Nephron (organoid): ENCODE results near the gene HMHB1.

Experiments used
- H3K27ac Mint-ChIP-seq, 3 experiments: 2 replicates each; pipeline ENCODE4 v1.8.0; 2020; ENCODE audit warnings: mixed read lengths in 3 of 3, mild to moderate bottlenecking in 2 of 3, moderate library complexity in 1 of 3
- H3K27me3 Mint-ChIP-seq: 2 replicates; pipeline ENCODE4 v1.8.0; 2021; ENCODE audit warnings: low read depth, mild to moderate bottlenecking, moderate library complexity, mixed read lengths
- H3K36me3 Mint-ChIP-seq: 2 replicates; pipeline ENCODE4 v1.8.0; 2020; ENCODE audit warnings: low read depth, mixed read lengths
- H3K4me1 Mint-ChIP-seq: 2 replicates; pipeline ENCODE4 v1.8.0; 2020; ENCODE audit warnings: mixed read lengths
- H3K4me3 Mint-ChIP-seq, 3 experiments: 2 replicates each; pipeline ENCODE4 v1.8.0; 2020; ENCODE audit warnings: mild to moderate bottlenecking in 3 of 3, mixed read lengths in 3 of 3, moderate library complexity in 2 of 3
- H3K9me3 Mint-ChIP-seq: 2 replicates; pipeline ENCODE4 v1.8.0; 2020; ENCODE audit warnings: mixed read lengths
- TF ChIP-seq, protein P1 (sequence below), 3 experiments: fragments of 200-600 bp; sonication (generic); IDR thresholded peaks; one replicate each; pipeline ENCODE4 v1.5.0; 2021; ENCODE audit warnings: antibody characterized with exemption in 3 of 3; ENCODE audit not compliant: unreplicated experiment in 3 of 3

HMHB1 gene

DNA sequence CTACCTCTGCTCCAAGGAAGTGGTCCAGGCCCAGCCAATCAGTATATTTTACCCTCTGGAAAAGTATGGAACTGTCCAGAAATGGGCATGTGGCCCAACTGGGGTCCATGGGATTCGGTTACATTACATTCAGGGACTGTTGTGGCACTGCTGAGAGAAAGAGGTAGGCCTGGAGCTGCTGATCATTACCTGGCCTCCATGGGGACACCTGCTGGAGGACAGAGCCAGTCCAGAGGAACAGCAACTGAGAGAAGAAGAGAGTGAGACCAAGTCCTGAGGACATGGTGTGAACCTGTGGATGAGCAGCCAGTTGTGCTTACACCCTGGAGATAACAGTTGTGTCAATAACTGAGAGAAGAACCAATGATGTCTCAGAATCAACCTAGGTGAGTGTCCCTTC lies 48.2 kb downstream of the HMHB1 start:
- H3K4me1 Mint-ChIP-seq = peaks cover 36% of the 10 kb centered on the region
- H3K36me3 Mint-ChIP-seq = no peaks in the 10 kb centered on the region
- TF ChIP-seq, protein P1, sequence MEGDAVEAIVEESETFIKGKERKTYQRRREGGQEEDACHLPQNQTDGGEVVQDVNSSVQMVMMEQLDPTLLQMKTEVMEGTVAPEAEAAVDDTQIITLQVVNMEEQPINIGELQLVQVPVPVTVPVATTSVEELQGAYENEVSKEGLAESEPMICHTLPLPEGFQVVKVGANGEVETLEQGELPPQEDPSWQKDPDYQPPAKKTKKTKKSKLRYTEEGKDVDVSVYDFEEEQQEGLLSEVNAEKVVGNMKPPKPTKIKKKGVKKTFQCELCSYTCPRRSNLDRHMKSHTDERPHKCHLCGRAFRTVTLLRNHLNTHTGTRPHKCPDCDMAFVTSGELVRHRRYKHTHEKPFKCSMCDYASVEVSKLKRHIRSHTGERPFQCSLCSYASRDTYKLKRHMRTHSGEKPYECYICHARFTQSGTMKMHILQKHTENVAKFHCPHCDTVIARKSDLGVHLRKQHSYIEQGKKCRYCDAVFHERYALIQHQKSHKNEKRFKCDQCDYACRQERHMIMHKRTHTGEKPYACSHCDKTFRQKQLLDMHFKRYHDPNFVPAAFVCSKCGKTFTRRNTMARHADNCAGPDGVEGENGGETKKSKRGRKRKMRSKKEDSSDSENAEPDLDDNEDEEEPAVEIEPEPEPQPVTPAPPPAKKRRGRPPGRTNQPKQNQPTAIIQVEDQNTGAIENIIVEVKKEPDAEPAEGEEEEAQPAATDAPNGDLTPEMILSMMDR (IDR thresholded peaks at IDR 0.05; ENCODE audit: unreplicated experiment in 3 of 3) = no peak
- no peaks in the 10 kb centered on the region for H3K27me3 Mint-ChIP-seq
- H3K27ac Mint-ChIP-seq = peak overlapping the region in 1 of 3 experiments; percentile 11
- peaks cover 14% of the 10 kb centered on the region for H3K9me3 Mint-ChIP-seq
- H3K4me3 Mint-ChIP-seq = no peak overlapping the region

DNA sequence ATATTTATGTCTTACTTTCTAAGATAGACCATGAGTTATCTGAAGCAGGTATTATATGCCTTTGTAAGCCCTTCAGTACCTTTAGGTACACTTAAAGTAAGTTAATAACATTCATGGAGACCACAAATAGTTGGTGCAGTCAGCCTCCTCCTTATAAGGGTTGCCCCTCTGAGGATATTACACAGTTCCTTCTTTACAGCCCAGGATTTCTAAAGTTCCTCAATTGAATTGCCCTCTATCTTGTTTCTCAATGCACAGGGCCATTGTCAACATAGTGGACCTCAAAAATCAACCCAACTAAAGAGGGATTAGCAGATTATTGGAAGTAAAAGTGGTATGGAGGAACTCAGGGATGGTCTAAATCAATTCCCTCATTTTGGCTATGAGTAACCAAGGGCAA lies 50.3 kb downstream of the HMHB1 start:
- Mint-ChIP-seq H3K9me3 (peaks cover 10% of the 10 kb centered on the region), H3K4me3 (no peak overlapping the region), H3K4me1 (peaks cover 50% of the 10 kb centered on the region), H3K27me3 (no peaks in the 10 kb centered on the region), H3K27ac (no peak overlapping the region), H3K36me3 (no peaks in the 10 kb centered on the region)
- TF ChIP-seq, protein P1 (IDR thresholded peaks at IDR 0.05; ENCODE audit: unreplicated experiment in 3 of 3) = no peak

DNA sequence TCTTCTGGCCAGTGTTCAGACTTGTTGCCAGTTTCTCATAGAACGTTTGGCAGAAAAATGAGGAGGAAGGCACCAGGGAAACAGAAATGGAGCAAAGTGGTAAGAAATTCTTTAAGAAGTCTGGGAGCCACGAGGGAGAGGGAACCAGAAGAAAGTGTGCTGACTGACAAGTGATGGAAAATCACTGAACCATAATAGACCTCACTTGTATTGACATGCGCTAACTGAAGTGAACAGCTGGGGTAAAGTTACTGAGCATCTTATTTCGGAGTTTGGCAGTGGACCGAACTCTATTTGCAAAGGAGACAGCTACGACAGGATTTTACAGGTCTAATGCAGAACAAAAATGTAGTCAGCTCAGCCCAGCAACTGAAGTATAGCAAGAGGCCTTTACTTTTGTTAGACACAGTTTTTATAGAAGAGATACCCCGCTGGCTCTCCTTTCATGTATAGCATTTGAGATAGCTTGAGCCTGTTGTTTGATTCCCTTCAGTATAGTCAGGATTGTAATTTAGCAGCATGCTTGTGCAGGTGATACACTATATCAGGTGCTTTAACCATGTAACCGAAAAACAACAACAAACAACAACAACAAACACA lies 53.6 kb downstream of the HMHB1 start:
- H3K36me3 Mint-ChIP-seq = no peaks in the 10 kb centered on the region
- H3K27ac Mint-ChIP-seq = peak overlapping the region; percentile 5 to 60 (median 30)
- H3K9me3 Mint-ChIP-seq = no peaks in the 10 kb centered on the region
- H3K4me3 Mint-ChIP-seq = no peak overlapping the region
- TF ChIP-seq, protein P1 (IDR thresholded peaks at IDR 0.05; ENCODE audit: unreplicated experiment in 3 of 3) = no peak
- peaks cover 55% of the 10 kb centered on the region for H3K4me1 Mint-ChIP-seq
- no peaks in the 10 kb centered on the region for H3K27me3 Mint-ChIP-seq
